ENCODE data around the gene CRISP2.

- TF ChIP-seq, protein P1, sequence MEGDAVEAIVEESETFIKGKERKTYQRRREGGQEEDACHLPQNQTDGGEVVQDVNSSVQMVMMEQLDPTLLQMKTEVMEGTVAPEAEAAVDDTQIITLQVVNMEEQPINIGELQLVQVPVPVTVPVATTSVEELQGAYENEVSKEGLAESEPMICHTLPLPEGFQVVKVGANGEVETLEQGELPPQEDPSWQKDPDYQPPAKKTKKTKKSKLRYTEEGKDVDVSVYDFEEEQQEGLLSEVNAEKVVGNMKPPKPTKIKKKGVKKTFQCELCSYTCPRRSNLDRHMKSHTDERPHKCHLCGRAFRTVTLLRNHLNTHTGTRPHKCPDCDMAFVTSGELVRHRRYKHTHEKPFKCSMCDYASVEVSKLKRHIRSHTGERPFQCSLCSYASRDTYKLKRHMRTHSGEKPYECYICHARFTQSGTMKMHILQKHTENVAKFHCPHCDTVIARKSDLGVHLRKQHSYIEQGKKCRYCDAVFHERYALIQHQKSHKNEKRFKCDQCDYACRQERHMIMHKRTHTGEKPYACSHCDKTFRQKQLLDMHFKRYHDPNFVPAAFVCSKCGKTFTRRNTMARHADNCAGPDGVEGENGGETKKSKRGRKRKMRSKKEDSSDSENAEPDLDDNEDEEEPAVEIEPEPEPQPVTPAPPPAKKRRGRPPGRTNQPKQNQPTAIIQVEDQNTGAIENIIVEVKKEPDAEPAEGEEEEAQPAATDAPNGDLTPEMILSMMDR (IDR thresholded peaks at IDR 0.05): no peak
- no peak for TF ChIP-seq POLR2A (IDR thresholded peaks at IDR 0.05)
Measured at GRCh38 chr6:49675816-49676215, 37.5 kb downstream of the CRISP2 start.
